HG03571 (cell line): ENCODE results near the gene DCAF11.
A peak's percentile ranks its signal among the peaks of the same experiment; 100 is the strongest.

ENCODE experiments used
- ATAC-seq: cut with Tn5 transposase; IDR thresholded peaks from one replicate; pipeline ENCODE4 v1.9.1; 2021; ENCODE audit not compliant: unreplicated experiment

The DCAF11 gene

GRCh38 chr14:24116128-24116814 lies 1.7 kb downstream of the DCAF11 start:
- no peak for ATAC-seq

GRCh38 chr14:24117179-24117578 lies 2.6 kb downstream of the DCAF11 start:
- no peak for ATAC-seq

GRCh38 chr14:24119691-24120090 lies 5.1 kb downstream of the DCAF11 start:
- no peak for ATAC-seq

GRCh38 chr14:24121210-24121609 lies 6.6 kb downstream of the DCAF11 start:
- no peak for ATAC-seq

- no peak for ATAC-seq
Measured at GRCh38 chr14:24122416-24122815, 7.8 kb downstream of the DCAF11 start.

- ATAC-seq: no peak
Measured at GRCh38 chr14:24122898-24123297, 8.3 kb downstream of the DCAF11 start.

- ATAC-seq: no peak
Measured at GRCh38 chr14:24123424-24124417, 9.1 kb downstream of the DCAF11 start.

GRCh38 chr14:24126939-24127338 lies 12.4 kb downstream of the DCAF11 start:
- ATAC-seq: no peak

- ATAC-seq: no peak
Measured at GRCh38 chr14:24127673-24128072, 13.1 kb downstream of the DCAF11 start.

- ATAC-seq: no peak
Measured at GRCh38 chr14:24129410-24129998, 14.9 kb downstream of the DCAF11 start.

- ATAC-seq: no peak
Measured at GRCh38 chr14:24130380-24130716, 15.8 kb downstream of the DCAF11 start, which contains the start of gene FITM1. FITM1 (plus strand) TSS chr14:24130659; CDS start chr14:24131564, 905 bp downstream.

GRCh38 chr14:24130717-24131548 lies 16.4 kb downstream of the DCAF11 start:
- no peak for ATAC-seq

GRCh38 chr14:24131549-24131966 lies 17.0 kb downstream of the DCAF11 start:
- ATAC-seq: no peak

- ATAC-seq: no peak
Measured at GRCh38 chr14:24132061-24132685, 17.6 kb downstream of the DCAF11 start.

GRCh38 chr14:24132976-24133375 lies 18.4 kb downstream of the DCAF11 start:
- ATAC-seq: no peak

- no peak for ATAC-seq
Measured at GRCh38 chr14:24133735-24134134, 19.2 kb downstream of the DCAF11 start.

GRCh38 chr14:24135584-24135833 lies 20.9 kb downstream of the DCAF11 start:
- no peak for ATAC-seq

GRCh38 chr14:24135834-24136683 lies 21.5 kb downstream of the DCAF11 start, which contains the start of gene PSME1:
PSME1 (plus strand) TSS chr14:24136194; CDS start chr14:24136263, 69 bp downstream.
- peak; percentile 83 for ATAC-seq

GRCh38 chr14:24136684-24137528 lies 22.3 kb downstream of the DCAF11 start:
- ATAC-seq: no peak
